T-helper 1 cell treated with Interleukin-12 subunit alpha and Interleukin-12 subunit beta and Interleukin-4 antibody, amounts not matched to agents 30 μg/mL and 1 μg/mL, for 36 hours (primary cell): ENCODE results near the gene VAPA.

ENCODE experiments used
- H3K27ac Mint-ChIP-seq: one replicate; pipeline ENCODE4 v1.8.0; 2021; ENCODE audit warnings: mild to moderate bottlenecking, mixed read lengths
- H3K27me3 Mint-ChIP-seq: one replicate; pipeline ENCODE4 v1.8.0; 2021; ENCODE audit warnings: low read depth, mixed read lengths
- H3K36me3 Mint-ChIP-seq: one replicate; pipeline ENCODE4 v1.8.0; 2021; ENCODE audit warnings: low read depth, mixed read lengths
- H3K4me1 Mint-ChIP-seq: one replicate; pipeline ENCODE4 v1.8.0; 2021; ENCODE audit warnings: low read depth, mixed read lengths
- H3K4me3 Mint-ChIP-seq: one replicate; pipeline ENCODE4 v1.8.0; 2021; ENCODE audit warnings: mild to moderate bottlenecking, moderate library complexity, mixed read lengths
- H3K9me3 Mint-ChIP-seq: one replicate; pipeline ENCODE4 v1.8.0; 2021; ENCODE audit warnings: mixed read lengths

VAPA gene

GRCh38 chr18:9927392-9928063, 13.7 kb downstream of the VAPA start:
- H3K4me1 Mint-ChIP-seq, result peaks cover 35% of the 10 kb centered on the region
- no peak overlapping the region for H3K27ac Mint-ChIP-seq
- H3K9me3 Mint-ChIP-seq, result no peaks in the 10 kb centered on the region
- H3K4me3 Mint-ChIP-seq, result no peak overlapping the region
- no peaks in the 10 kb centered on the region for H3K27me3 Mint-ChIP-seq
- H3K36me3 Mint-ChIP-seq, result peaks cover 5% of the 10 kb centered on the region

- Mint-ChIP-seq H3K4me1 (peaks cover 36% of the 10 kb centered on the region), H3K27ac (no peak overlapping the region), H3K27me3 (no peaks in the 10 kb centered on the region), H3K9me3 (no peaks in the 10 kb centered on the region), H3K36me3 (peaks cover 9% of the 10 kb centered on the region), H3K4me3 (no peak overlapping the region)
Observed at GRCh38 chr18:9928646-9929259, 14.9 kb downstream of the VAPA start.

- peaks cover 11% of the 10 kb centered on the region for H3K36me3 Mint-ChIP-seq
- H3K4me1 Mint-ChIP-seq, result peaks cover 28% of the 10 kb centered on the region
- H3K9me3 Mint-ChIP-seq, result no peaks in the 10 kb centered on the region
- H3K4me3 Mint-ChIP-seq, result no peak overlapping the region
- H3K27me3 Mint-ChIP-seq, result no peaks in the 10 kb centered on the region
- no peak overlapping the region for H3K27ac Mint-ChIP-seq
Observed at GRCh38 chr18:9930299-9930884, 16.6 kb downstream of the VAPA start.

GRCh38 chr18:9931146-9931545, 17.3 kb downstream of the VAPA start:
- H3K4me3 Mint-ChIP-seq, result no peak overlapping the region
- H3K9me3 Mint-ChIP-seq, result no peaks in the 10 kb centered on the region
- H3K27me3 Mint-ChIP-seq, result no peaks in the 10 kb centered on the region
- peaks cover 27% of the 10 kb centered on the region for H3K4me1 Mint-ChIP-seq
- no peak overlapping the region for H3K27ac Mint-ChIP-seq
- H3K36me3 Mint-ChIP-seq, result peaks cover 12% of the 10 kb centered on the region

- peaks cover 16% of the 10 kb centered on the region for H3K36me3 Mint-ChIP-seq
- no peaks in the 10 kb centered on the region for H3K27me3 Mint-ChIP-seq
- H3K4me3 Mint-ChIP-seq, result no peak overlapping the region
- peaks cover 24% of the 10 kb centered on the region for H3K4me1 Mint-ChIP-seq
- no peaks in the 10 kb centered on the region for H3K9me3 Mint-ChIP-seq
- H3K27ac Mint-ChIP-seq, result no peak overlapping the region
Observed at GRCh38 chr18:9931678-9932077, 17.9 kb downstream of the VAPA start.

- Mint-ChIP-seq H3K4me3 (no peak overlapping the region), H3K4me1 (peaks cover 10% of the 10 kb centered on the region), H3K27ac (no peak overlapping the region), H3K36me3 (peaks cover 18% of the 10 kb centered on the region), H3K27me3 (no peaks in the 10 kb centered on the region), H3K9me3 (no peaks in the 10 kb centered on the region)
Observed at GRCh38 chr18:9933865-9934264, 20.0 kb downstream of the VAPA start.

GRCh38 chr18:9934274-9934673, 20.5 kb downstream of the VAPA start:
- H3K27ac Mint-ChIP-seq, result no peak overlapping the region
- H3K4me3 Mint-ChIP-seq, result no peak overlapping the region
- H3K9me3 Mint-ChIP-seq, result no peaks in the 10 kb centered on the region
- H3K4me1 Mint-ChIP-seq, result peaks cover 9% of the 10 kb centered on the region
- H3K27me3 Mint-ChIP-seq, result no peaks in the 10 kb centered on the region
- peaks cover 18% of the 10 kb centered on the region for H3K36me3 Mint-ChIP-seq

- Mint-ChIP-seq H3K27me3 (no peaks in the 10 kb centered on the region), H3K4me3 (no peak overlapping the region), H3K36me3 (peaks cover 32% of the 10 kb centered on the region), H3K27ac (no peak overlapping the region), H3K9me3 (no peaks in the 10 kb centered on the region), H3K4me1 (peaks cover 11% of the 10 kb centered on the region)
Observed at GRCh38 chr18:9941103-9941502, 27.3 kb downstream of the VAPA start.

- no peaks in the 10 kb centered on the region for H3K9me3 Mint-ChIP-seq
- H3K36me3 Mint-ChIP-seq, result peaks cover 32% of the 10 kb centered on the region
- H3K27me3 Mint-ChIP-seq, result no peaks in the 10 kb centered on the region
- no peak overlapping the region for H3K27ac Mint-ChIP-seq
- H3K4me3 Mint-ChIP-seq, result no peak overlapping the region
- H3K4me1 Mint-ChIP-seq, result peaks cover 11% of the 10 kb centered on the region
Observed at GRCh38 chr18:9941660-9942059, 27.8 kb downstream of the VAPA start.

GRCh38 chr18:9943311-9943710, 29.5 kb downstream of the VAPA start:
- no peak overlapping the region for H3K27ac Mint-ChIP-seq
- no peaks in the 10 kb centered on the region for H3K9me3 Mint-ChIP-seq
- no peaks in the 10 kb centered on the region for H3K27me3 Mint-ChIP-seq
- H3K4me1 Mint-ChIP-seq, result peaks cover 13% of the 10 kb centered on the region
- H3K36me3 Mint-ChIP-seq, result peaks cover 34% of the 10 kb centered on the region
- no peak overlapping the region for H3K4me3 Mint-ChIP-seq

GRCh38 chr18:9944805-9945204, 31.0 kb downstream of the VAPA start:
- no peaks in the 10 kb centered on the region for H3K9me3 Mint-ChIP-seq
- H3K36me3 Mint-ChIP-seq, result peaks cover 29% of the 10 kb centered on the region
- H3K4me3 Mint-ChIP-seq, result no peak overlapping the region
- no peaks in the 10 kb centered on the region for H3K27me3 Mint-ChIP-seq
- peaks cover 8% of the 10 kb centered on the region for H3K4me1 Mint-ChIP-seq
- H3K27ac Mint-ChIP-seq, result no peak overlapping the region

GRCh38 chr18:9946831-9947230, 33.0 kb downstream of the VAPA start:
- H3K4me3 Mint-ChIP-seq, result no peak overlapping the region
- H3K27me3 Mint-ChIP-seq, result no peaks in the 10 kb centered on the region
- H3K4me1 Mint-ChIP-seq, result peaks cover 7% of the 10 kb centered on the region
- H3K9me3 Mint-ChIP-seq, result no peaks in the 10 kb centered on the region
- no peak overlapping the region for H3K27ac Mint-ChIP-seq
- peaks cover 27% of the 10 kb centered on the region for H3K36me3 Mint-ChIP-seq

- no peaks in the 10 kb centered on the region for H3K9me3 Mint-ChIP-seq
- no peak overlapping the region for H3K27ac Mint-ChIP-seq
- peaks cover 8% of the 10 kb centered on the region for H3K4me1 Mint-ChIP-seq
- H3K4me3 Mint-ChIP-seq, result no peak overlapping the region
- peaks cover 29% of the 10 kb centered on the region for H3K36me3 Mint-ChIP-seq
- H3K27me3 Mint-ChIP-seq, result no peaks in the 10 kb centered on the region
Observed at GRCh38 chr18:9947248-9947647, 33.4 kb downstream of the VAPA start.

- H3K27me3 Mint-ChIP-seq, result no peaks in the 10 kb centered on the region
- peaks cover 7% of the 10 kb centered on the region for H3K4me1 Mint-ChIP-seq
- H3K36me3 Mint-ChIP-seq, result peaks cover 37% of the 10 kb centered on the region
- H3K4me3 Mint-ChIP-seq, result no peak overlapping the region
- H3K9me3 Mint-ChIP-seq, result no peaks in the 10 kb centered on the region
- no peak overlapping the region for H3K27ac Mint-ChIP-seq
Observed at GRCh38 chr18:9949315-9949714, 35.5 kb downstream of the VAPA start.

GRCh38 chr18:9949861-9950260, 36.0 kb downstream of the VAPA start:
- Mint-ChIP-seq H3K4me1 (peaks cover 7% of the 10 kb centered on the region), H3K4me3 (no peak overlapping the region), H3K27me3 (no peaks in the 10 kb centered on the region), H3K27ac (no peak overlapping the region), H3K36me3 (peaks cover 33% of the 10 kb centered on the region), H3K9me3 (no peaks in the 10 kb centered on the region)
